ENCODE results near the gene TBC1D22A.

GRCh38 chr22:47105085-47105484 is 342.6 kb downstream of the TBC1D22A start:
- TF ChIP-seq, protein P1, sequence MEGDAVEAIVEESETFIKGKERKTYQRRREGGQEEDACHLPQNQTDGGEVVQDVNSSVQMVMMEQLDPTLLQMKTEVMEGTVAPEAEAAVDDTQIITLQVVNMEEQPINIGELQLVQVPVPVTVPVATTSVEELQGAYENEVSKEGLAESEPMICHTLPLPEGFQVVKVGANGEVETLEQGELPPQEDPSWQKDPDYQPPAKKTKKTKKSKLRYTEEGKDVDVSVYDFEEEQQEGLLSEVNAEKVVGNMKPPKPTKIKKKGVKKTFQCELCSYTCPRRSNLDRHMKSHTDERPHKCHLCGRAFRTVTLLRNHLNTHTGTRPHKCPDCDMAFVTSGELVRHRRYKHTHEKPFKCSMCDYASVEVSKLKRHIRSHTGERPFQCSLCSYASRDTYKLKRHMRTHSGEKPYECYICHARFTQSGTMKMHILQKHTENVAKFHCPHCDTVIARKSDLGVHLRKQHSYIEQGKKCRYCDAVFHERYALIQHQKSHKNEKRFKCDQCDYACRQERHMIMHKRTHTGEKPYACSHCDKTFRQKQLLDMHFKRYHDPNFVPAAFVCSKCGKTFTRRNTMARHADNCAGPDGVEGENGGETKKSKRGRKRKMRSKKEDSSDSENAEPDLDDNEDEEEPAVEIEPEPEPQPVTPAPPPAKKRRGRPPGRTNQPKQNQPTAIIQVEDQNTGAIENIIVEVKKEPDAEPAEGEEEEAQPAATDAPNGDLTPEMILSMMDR (IDR thresholded peaks at IDR 0.05) = no peak
- TF ChIP-seq POLR2A (IDR thresholded peaks at IDR 0.05) = no peak

All from right lobe of liver (tissue), 4 donors.